Glomerular visceral epithelial cell (primary cell): Measurements from ENCODE around the gene IL18.
"Not testable (repeated sequence)": the region's sequence is repeated elsewhere in the genome, so short reads cannot be mapped to it uniquely, and the experiment has no call there.

Experiments used
- DNase-seq: peaks from one replicate; pipeline ENCODE4 v3.0.0-alpha.2; 2016; ENCODE audit errors: extremely low spot score

The IL18 gene

DNA sequence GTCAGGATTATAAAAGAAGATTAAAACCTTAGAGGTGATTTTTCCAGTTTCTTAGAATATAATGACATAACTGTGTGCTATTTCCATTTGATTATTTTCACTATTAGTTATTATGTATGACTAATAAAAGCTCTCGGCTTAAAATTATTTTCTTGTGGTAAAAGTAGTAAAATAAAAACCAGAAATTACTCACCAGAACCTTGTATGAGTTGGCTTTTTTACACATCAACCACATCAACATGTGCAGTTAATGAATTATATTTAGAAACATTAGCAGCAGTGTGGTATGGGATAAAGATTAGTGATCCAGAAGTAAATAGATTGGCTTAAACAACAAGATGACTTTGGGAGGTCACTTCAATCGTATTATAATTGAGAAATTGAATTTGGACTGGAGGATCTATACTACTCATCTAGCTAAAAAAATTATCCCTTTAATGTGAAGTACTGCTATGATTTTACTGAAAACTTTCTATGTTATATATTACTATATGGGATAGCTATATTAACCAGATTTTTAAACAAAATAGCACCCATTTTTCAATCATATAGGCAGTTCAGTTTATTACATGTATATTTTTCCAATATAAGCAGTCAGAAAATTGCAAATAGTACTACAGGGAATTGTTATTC is 8.6 kb upstream of the IL18 start:
- DNase-seq, result peak; percentile 44

- DNase-seq, result no peak
Observed at GRCh38 chr11:112167145-112167544, 3.3 kb upstream of the IL18 start, which contains the start of gene TEX12. Gene TEX12, plus strand, starts transcription at chr11:112167372. Its CDS starts 1,897 bp downstream, at chr11:112169269.

- DNase-seq, result no peak
Observed at GRCh38 chr11:112166562-112166961, 2.7 kb upstream of the IL18 start.

DNA sequence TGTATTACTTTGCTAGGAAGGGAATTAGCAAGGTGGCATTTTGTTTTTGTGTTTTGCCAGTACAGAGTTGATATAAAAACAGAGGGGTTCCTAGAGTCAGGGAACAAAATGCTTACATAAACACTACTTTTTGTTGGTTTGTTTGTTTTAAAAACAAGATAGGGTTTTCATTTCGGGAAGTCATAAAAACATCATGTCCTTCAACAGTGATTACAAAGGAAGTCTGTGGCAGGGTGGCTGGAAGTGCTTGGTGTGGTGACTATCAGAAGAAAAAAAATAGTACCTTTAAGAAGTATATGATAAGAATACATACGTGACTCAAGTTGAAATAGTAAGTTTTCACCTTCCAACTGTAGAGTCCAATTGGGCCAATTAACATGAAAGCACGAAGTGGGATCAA is 1.2 kb upstream of the IL18 start:
- no peak for DNase-seq

DNA sequence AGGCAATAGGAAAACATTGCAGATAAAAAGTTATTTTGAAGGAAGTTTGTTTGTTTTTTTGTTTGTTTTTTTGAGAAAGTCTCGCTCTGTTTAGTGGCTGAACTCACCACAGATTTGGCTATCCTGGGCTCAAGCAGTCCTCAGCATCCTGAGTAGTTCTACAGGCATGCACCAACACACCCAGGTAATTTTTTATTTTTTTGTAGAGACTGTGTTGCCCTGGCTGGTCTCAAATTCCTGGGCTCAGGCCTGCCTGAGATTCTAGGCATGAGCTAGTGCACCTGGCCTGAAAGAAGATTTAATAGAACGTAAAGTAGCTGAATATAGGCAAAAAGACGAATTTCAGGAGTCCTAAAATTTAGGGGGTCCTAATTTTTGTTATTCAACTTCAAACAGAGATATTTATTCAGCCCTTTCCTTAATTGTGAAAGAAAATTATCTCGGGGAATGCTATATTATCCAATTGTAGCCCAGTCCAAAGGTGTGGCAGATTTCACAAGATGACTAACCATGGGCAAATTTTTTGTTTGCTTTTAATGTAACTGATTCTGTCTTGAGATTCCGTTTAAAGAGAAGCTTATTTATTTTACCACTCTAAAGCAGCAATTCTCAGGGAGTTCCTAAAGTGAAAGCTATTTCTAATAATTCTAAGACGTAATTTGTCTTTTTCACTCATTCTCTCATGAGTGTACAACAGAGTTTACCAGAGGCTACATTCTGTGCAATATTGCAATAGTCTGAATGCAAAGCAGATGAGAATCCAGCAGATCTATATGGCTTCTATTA is 940 bp downstream of the IL18 start:
- DNase-seq, result no peak

- not testable (repeated sequence) for DNase-seq
Observed at GRCh38 chr11:112162200-112162599, 1.7 kb downstream of the IL18 start.

DNA sequence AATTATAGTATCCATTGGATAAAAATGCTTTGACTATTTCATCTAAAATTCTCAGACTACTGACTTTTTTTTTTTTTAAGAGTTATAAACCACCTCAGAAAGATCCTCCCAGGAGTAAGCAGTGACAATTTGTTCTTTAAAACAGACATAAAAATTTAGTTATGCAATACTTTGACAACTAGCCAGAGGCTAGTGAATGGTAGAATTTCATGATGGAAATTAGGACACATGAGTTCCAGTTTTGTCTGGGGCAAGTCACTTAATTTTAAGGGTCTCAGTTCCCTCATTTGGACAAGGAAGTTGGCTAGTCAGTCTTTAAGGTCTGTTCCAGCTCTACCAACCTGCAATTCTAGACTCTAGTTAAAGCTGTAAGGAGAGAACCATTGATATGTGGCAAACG is 2.9 kb downstream of the IL18 start:
- no peak for DNase-seq

DNA sequence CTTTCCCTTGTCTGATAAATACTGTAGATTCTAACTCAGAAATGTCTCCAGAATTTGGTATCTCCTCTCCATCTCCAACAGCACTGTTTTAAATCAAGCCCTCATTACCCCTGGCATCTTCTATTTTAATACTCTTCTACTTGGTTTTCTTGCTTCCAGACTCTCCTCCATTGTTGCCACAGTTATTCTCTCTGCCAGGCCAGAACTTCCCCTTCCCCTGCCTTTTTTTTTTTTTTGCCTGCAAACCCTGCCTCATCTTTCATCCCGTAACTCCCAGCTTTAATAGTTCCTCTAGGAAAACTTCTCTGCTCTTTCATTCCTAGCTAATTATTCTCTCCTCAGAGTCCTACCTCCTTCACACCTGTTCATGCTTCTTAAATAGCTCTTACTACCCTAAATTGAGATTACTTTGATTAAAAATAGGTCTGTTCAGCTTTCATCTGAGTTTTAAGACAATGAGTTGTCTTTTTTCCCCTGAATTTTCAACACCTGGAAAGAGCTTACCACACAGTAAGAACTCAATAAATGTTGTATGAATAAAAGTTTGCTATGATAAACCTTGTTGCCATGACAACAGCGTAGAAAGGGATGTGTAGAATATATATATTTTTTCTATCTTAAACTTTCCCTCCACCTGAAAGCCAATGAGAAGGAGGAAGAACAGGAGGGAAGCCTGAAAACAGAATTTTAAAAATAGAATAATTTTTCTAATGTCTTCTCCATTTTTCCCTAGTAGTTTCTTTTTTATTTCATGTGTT is 3.6 kb downstream of the IL18 start:
- DNase-seq, result no peak

DNA sequence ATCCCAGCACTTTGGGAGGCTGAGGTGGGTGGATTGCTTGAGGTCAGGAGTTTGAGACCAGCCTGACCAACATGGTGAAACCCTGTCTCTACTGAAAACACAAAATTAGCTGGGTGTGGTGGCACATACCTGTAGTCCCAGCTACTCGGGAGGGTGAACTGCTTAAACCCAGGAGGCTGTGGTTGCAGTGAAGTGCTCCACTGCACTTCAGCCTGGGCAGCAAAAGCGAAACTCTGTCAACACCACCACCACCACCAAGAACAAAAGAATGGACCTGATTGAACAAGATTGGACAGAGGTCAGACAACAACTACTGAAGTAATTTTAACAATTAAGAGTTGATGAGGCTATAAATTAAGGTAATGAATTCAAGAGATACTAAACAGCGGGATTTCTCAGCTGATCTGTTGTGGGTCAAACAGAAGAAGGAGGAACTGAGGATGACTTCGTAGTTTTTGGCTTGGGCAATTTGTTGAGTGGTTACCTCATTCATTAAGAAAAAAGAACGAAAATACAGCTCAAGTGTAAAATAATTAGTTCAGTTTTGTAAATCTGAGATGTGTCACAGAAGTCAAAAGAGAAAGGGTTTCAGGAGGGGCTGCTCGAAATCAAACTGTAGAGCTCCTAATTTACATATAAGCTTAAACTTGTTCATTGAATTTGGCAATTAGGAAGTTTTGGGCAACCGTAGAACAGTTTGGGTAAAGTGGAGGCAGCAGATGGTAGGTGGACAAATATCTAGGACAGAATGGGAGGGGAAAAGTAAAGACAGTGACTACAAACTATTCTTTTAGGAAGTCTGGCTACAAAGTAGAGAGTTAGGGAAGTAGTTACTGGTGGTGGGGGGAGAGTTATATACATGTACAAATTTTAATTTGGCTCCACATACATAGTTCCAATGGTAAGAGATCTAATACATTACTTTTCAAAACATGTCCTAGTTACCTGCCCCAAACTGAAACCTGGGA is 4.5 kb downstream of the IL18 start:
- DNase-seq, result peak; percentile 10

GRCh38 chr11:112156956-112157766 is 6.7 kb downstream of the IL18 start:
- DNase-seq, result peak; percentile 93

DNA sequence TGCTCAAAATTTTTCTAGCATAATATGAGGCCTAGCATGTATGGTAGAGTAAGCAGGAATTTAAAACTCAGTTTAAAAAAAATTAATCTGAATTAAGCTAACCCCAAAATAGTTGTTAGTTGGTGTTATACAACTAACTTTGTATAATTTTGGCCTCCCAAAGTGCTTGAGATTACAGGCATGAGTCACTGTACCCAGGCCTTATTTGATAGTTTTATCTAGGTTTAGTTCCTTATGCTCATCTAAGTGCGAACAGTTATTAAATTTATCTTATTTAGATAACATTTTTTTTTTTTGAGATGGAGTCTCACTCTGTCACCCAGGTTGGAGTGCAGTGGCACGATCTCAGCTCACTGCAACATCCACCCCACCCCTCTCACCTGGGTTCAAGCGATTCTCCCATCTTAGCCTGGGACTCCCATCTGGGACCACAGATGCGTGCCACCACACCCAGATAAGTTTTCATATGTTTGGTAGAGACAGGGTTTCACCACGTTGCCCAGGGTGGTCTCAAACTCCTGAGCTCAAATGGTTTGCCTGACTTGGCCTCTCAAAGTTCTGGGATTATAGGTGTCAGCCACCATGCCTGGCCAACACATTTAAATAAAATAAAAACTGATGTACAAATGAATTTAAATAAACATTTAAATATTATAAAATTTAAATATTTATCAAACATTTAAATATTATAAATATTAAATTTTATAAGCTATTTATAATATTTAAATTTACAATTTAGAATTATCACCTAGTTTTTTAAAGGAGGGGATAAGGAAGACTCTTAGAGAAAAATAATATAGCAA is 7.5 kb downstream of the IL18 start:
- no peak for DNase-seq

DNA sequence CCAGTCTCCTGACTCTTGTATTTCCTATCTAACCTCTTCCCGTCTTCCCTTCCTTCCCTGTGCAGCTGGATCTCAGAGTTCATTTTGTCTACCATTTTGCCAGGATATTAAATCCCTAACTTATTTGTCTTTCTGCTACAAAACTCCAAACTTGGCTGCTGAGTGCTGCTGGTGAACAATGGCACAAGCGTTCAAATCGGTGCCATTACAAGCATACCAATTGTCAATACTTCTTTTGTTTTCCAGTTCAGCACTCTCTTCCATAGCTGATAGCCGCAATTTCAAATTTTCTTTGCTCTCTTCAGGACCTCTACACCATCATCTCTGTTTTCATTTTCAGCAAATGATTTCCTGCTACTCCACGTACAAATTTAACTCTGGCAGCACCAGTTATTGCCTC is 13.4 kb downstream of the IL18 start:
- no peak for DNase-seq

GRCh38 chr11:112143597-112143996 is 20.3 kb downstream of the IL18 start:
- no peak for DNase-seq

DNA sequence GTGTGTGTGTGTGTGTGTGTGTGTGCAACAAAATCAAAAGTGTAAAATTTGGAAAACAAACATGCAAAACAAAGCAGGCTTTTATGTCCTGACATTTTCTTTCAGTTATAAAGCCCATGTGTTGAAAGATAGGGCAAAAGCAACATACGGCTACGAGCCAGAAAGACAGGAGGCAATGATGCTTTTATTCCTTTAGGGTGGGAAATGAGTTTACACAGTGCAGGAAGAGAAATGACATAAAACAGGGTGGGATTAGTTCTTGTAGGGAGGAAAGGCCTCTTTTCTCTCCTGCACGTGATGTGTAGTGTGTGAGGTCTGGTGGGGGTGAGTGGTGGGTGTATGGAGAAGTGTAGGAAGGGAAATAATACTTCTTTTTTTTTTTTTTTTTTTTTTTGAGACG is 29.4 kb downstream of the IL18 start:
- no peak for DNase-seq

DNA sequence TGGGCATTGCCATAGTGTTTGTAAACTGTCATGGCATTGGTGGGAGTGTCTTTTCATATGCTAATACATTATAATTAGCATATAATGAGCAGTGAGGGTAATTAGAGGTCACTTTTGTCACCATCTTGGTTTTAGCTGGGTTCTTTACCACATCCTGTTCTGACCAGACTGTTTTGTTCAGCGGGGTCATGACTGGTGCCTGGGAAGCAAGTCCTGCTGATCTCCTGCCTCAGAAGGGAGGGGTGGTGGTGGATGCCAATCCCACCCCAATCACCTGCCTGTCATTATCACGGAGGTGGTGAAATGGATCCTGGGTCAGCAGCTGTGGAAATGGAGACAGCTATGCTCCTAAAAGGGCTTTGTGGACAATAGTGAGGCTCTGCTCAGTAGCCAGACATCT is 31.2 kb downstream of the IL18 start:
- no peak for DNase-seq

- DNase-seq, result no peak
Observed at GRCh38 chr11:112129656-112130055, 34.2 kb downstream of the IL18 start.

- peak; percentile 82 for DNase-seq
Observed at GRCh38 chr11:112128483-112129121, 35.3 kb downstream of the IL18 start.

GRCh38 chr11:112127056-112127455 is 36.8 kb downstream of the IL18 start:
- DNase-seq, result no peak

GRCh38 chr11:112123129-112123528 is 40.8 kb downstream of the IL18 start:
- no peak for DNase-seq
